ENCODE results near the gene PDX1.

The PDX1 gene

DNA sequence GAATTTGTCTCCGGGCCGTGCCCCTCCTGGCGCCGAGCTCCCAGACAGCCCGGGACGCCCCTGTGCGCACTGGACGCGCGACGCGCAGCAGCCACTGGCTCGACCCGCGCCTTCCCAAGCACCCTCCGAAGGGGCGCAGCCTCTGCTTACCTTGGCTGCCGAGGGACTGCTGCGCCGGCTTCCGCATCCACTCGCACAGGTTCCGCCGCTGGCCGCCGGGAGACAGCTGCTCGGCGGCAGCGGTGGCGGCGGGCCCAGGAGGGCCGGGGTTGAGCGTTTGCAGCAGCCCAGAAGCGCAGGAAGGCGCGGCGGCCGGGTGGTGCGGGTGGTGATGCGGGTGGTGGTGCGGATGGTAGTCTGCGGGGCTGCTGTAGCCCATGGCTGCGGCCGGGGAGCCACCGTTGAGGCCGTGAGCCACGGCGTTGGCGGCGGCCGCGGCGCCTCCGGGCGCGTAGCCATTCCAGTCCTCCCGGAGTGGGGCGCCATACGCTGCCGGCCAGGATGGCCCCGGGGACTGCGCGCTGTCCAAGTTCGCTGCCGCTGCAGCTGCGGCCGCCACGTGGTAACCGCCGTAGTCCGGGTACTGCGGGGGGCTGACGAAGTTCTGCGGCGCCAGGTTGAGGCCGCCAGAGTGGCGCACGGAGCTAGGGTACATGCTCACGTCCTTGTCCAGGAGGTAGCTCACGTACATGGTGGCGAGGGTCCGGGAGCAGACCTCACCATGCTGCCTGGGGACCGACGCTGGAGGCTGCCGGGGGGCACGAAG, 48.7 kb downstream of the PDX1 start:
- in situ Hi-C loops (cut with HindIII; ENCODE audit: low sequenced_read_pairs) = loop anchor here (25.0 kb wide), 2 partner anchors 131 to 556 kb away; partner anchors contain the start of gene GTF3A

DNA sequence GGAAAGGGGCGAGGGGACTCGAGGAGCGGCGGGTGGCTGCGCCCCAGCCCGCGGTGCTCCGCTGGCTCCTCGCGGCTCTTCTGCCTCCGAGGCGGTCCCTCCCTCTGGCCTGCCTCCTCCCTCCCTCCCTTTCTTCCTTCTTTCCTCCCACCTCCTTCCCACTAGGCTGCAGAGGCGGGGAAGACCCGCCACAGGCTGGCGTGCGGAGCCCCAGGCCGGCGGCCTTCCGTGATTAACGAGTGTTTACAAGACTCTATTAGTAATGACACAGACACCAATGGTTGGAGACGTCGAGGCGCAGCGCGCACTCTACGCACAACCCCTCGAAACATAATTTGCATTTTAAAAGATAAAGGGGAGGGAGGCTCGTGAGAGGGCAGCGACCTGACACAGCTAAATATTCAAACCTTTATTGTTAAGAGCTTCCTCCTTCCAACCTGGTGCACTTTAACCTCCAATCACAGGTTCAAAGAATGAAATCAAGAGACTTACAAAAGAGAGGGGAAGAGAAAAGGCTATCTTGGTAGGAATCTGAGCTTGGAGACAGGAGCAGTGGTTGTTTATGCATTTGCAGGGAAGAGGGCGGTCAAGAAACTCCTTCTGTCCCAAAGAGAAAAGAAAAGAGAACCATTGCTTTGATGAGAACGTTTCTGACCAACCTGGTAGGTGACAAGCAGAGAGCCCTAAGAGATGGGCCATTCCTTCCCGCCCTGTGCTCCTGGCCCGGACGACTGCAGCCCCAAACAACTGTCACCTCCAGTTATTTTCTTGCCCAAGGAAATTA, 49.5 kb downstream of the PDX1 start, which contains the start of gene CDX2:
Gene CDX2, minus strand, starts transcription at position 234 of the 784 bp plus-strand sequence. CDS start 309 bp downstream, outside the sequence.
- in situ Hi-C loops (cut with HindIII; ENCODE audit: low sequenced_read_pairs) = loop anchor here (25.0 kb wide), 2 partner anchors 132 to 557 kb away; partner anchors contain the start of gene GTF3A

DNA sequence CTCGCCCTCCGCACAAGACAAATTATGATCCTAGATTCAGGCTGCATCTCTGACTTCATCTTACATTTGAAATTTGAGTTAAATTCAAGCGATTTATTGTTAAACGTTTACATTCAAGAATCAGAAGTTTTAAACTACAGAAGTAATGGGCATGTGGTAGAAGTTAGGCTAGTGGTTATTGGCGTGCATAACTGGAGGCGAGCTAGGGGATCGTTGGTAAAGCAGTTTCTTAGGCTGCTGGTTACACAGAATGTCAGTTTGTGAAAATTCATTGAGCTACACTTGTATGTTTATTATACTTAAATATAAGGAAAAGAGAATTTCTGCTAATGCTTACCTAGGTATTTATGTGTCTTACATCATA, 50.0 kb downstream of the PDX1 start:
- in situ Hi-C loops (cut with HindIII; ENCODE audit: low sequenced_read_pairs) = loop anchor here (25.0 kb wide), 2 partner anchors 133 to 558 kb away; partner anchors contain the start of gene GTF3A

DNA sequence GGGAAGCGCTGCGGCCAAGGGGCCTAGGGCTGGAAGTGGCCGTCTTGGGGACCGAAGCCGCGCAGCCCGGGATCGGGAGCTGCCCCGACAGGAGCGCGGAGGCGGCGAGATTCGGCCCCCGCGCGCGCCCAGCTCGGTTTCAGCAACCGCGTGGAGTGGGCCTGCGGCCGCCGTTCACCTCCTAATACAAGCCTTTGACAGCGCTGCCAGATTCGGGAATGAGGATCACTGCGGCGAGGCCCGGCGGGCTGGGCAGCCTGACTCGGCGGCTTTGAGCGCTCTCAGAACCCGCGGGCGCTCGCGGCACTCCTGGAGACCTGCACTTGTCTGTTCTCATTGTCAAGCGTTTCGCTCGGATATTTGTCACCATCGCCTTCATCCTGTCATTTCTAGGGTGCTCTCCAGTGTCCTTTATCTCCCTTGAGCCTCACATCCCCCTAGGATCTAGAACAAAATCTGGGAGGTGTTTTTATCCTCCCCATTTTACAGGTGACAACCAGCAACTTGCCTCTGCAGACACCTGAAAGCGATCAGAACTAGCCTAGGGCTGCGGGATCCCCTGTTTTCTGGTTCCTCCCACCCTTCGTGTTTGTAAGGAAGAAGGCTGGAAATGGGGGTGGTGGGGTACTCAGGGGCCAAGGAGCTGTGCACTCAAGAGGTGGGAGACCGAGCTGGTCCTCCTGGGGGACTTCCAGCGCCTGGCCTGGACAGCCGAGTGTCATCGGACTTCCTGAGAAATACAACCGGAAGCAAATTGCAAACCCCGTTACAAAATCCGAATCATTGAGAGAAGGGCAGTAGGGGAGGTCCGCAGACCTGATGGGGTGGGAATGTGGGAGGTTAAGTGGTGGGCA, 50.8 kb downstream of the PDX1 start:
- in situ Hi-C loops (cut with HindIII; ENCODE audit: low sequenced_read_pairs) = loop anchor here (25.0 kb wide), 2 partner anchors 133 to 558 kb away; partner anchors contain the start of gene GTF3A

DNA sequence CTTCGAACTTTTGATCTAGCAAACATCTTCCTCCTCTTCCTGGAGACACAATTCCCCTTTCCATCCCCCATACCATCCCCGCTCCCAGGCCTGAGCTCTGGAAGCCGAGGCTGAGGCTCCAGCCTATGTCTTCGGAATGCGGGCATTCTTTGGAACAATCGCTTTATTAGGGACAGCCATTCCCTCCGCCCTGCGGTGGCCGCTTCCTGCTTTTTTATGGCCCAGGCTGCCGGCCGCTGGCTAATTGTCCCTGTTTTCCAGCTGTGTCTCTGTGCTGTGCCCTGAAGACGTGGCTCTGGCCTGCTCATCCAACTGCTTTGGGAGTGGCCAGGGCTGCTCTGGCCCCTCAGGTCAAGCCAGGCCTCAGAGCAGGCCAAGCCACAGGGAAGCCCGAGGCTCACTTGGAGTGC, 51.4 kb downstream of the PDX1 start:
- in situ Hi-C loops (cut with HindIII; ENCODE audit: low sequenced_read_pairs) = loop anchor here (25.0 kb wide), 2 partner anchors 134 to 559 kb away; partner anchors contain the start of gene GTF3A

DNA sequence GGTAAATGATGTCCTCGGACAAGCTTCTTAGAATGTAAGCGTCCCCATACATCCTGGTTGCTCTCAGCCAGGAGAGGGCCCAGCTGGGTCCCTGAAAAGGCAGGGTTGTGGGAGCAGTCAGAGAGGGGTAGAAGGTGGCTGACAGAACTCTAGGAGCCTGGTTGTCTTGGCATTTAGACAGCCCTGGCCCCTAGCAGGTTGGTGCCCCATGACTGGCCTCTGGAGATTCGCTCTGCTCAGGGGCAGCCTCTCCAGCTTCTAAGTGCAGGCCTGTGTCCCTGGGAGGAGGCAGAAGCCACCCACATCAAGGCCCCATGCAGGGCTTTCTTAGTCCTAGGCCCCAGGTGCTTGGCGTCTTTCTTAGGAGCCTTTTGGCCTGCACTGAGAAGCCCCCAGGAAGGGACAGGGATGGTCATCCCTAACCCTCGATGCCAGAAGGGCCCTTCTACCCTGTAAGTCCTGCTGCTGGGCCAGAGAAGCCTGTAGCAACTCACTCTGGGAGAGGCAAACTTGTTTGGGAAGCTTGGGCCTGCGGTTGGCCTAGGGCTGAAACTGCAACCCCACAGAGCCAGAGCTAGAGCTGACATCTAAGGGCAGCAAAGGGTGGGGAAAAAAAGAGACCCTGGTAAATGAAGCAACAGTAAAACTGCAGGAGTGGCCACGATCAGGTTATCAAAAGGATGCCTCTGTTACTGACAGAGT, 52.1 kb downstream of the PDX1 start:
- in situ Hi-C loops (cut with HindIII; ENCODE audit: low sequenced_read_pairs) = loop anchor here (25.0 kb wide), 2 partner anchors 135 to 560 kb away; partner anchors contain the start of gene GTF3A

DNA sequence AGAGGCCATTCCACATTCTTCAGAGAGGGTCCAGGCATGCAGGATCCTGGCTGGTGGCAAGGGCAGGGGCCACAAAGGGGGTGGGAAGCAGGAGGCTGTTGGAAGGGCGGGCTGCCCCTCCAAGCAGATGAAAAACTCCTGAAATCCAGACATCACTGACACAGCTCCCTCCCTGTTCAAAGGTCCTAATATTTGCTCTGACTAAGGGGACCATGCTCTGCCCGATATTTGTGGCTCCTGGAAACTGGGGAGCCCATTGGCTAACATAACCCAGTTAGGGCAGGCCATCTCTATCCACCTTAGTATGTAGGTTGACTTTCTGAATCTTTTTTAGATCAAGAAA, 52.6 kb downstream of the PDX1 start:
- in situ Hi-C loops (cut with HindIII; ENCODE audit: low sequenced_read_pairs) = loop anchor here (25.0 kb wide), 2 partner anchors 135 to 560 kb away; partner anchors contain the start of gene GTF3A

DNA sequence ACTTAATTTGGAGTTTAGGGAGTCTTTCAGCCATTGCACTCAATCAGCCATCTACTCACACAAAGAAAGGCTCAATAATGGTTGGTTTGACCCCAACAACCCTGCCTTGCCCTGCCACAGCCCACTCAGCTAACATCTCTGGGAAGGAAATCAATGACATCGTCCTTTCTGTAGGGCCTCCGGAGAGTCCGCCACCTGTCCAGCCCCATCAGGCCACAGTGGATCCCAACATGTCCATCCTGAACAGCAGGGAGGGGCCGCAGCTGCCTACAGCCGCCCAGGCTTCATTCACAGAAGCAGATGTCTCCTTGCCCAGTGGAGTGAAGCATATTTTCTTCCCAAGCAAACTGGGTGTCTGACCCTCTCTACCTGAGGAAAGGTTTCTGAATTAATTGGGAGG, 53.5 kb downstream of the PDX1 start:
- in situ Hi-C loops (cut with HindIII; ENCODE audit: low sequenced_read_pairs) = loop anchor here (25.0 kb wide), 2 partner anchors 136 to 561 kb away; partner anchors contain the start of gene GTF3A

DNA sequence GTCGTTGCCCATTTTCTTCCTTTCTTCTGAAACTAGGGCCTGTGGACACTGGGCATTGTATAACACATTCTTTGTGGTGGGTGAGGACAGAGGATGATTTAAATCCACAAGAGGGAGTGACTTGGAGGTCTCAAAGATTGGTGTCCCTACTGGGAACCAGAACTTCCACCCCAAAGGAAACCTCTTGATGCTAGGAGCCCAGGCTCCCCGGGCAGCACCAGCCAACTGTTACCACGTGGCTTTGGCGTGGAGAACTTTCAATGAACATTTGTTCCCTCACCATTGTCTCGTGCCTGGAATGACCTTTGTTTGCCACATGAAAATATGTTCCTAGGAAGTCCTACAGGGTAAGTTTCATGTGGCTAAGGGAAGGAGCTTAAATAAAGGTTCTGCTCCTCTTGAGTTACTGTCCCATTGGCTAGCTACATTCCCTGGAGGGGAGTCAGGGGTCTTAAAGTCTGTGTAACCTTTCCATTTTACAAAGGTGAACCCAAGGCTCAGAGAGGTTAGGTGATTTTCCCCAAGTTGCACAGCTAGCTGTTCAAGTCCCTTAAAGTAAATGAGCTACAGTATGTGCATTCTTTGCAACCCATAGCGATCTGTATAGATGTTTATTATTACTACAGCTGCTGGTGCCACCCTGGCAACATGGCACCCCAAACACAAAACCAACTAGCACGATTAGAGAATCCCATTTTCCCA, 54.3 kb downstream of the PDX1 start:
- in situ Hi-C loops (cut with HindIII; ENCODE audit: low sequenced_read_pairs) = loop anchor here (25.0 kb wide), 2 partner anchors 137 to 562 kb away; partner anchors contain the start of gene GTF3A
